ENCODE results near the gene EIF4E3. TPM values are rescaled to one million over a fixed set of nuclear protein-coding genes. Genes with fewer than 3 reads are reported as not detected.

EIF4E3 gene
- total and polyA plus RNA-seq, 2 donors (not counting 1 experiment from before 2014, with no cell fraction given), result 1.00 to 5.0 TPM

GRCh38 chr3:71628522-71628921, 96.7 kb downstream of the EIF4E3 start:
- POLR2A ChIA-PET, result no interaction called here

GRCh38 chr3:71625676-71626075, 99.5 kb downstream of the EIF4E3 start:
- Histone ChIP-seq H3K9ac (ENCODE audit: low read length) (no peak overlapping the region), H3K36me3 (replicated peaks in 1 of 2; ENCODE audit: control extremely low read depth in 1 of 2, control insufficient read depth in 1 of 2, extremely low read depth in 1 of 2, insufficient read depth in 2 of 2, low read length in 1 of 2) (no peaks in the 10 kb centered on the region), H3K4me3 (ENCODE audit: control extremely low read depth in 1 of 5, extremely low read depth in 1 of 5, insufficient read depth in 1 of 5, low read depth in 2 of 5, low read length in 4 of 5) (no peak overlapping the region), H3K9me3 (ENCODE audit: control extremely low read depth in 1 of 3, control insufficient read depth in 2 of 3, insufficient read depth in 1 of 3, low read length in 2 of 3) (no peaks in the 10 kb centered on the region), H3K27me3 (replicated peaks in 1 of 4; ENCODE audit: control extremely low read depth in 1 of 4, control insufficient read depth in 3 of 4, insufficient read depth in 4 of 4, low read length in 3 of 4) (peaks cover 0 to 2% (median 0%) of the 10 kb centered on the region in 4 experiments), H4K20me1 (ENCODE audit: control insufficient read depth, insufficient read depth, low read length, poor library complexity, severe bottlenecking) (no peaks in the 10 kb centered on the region), H3K4me2 (replicated peaks; ENCODE audit: low read depth, low read length, poor library complexity, severe bottlenecking) (no peak overlapping the region), H3K27ac (ENCODE audit: low read length in 2 of 2) (no peak overlapping the region), H3K4me1 (ENCODE audit: control insufficient read depth in 2 of 2, insufficient read depth in 2 of 2, low read length in 2 of 2) (peaks cover 8% of the 10 kb centered on the region in 2 donors), H3K79me2 (ENCODE audit: control insufficient read depth, insufficient read depth, low read length) (no peaks in the 10 kb centered on the region), H2AFZ (ENCODE audit: insufficient read depth, low read depth, low read length, poor library complexity, severe bottlenecking) (no peak overlapping the region)
- TF ChIP-seq, protein P1, sequence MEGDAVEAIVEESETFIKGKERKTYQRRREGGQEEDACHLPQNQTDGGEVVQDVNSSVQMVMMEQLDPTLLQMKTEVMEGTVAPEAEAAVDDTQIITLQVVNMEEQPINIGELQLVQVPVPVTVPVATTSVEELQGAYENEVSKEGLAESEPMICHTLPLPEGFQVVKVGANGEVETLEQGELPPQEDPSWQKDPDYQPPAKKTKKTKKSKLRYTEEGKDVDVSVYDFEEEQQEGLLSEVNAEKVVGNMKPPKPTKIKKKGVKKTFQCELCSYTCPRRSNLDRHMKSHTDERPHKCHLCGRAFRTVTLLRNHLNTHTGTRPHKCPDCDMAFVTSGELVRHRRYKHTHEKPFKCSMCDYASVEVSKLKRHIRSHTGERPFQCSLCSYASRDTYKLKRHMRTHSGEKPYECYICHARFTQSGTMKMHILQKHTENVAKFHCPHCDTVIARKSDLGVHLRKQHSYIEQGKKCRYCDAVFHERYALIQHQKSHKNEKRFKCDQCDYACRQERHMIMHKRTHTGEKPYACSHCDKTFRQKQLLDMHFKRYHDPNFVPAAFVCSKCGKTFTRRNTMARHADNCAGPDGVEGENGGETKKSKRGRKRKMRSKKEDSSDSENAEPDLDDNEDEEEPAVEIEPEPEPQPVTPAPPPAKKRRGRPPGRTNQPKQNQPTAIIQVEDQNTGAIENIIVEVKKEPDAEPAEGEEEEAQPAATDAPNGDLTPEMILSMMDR (IDR thresholded peaks at IDR 0.05), result no peak
- TF ChIP-seq EZH2 (IDR thresholded peaks at IDR 0.05; ENCODE audit: borderline replicate concordance, insufficient read depth, low read depth, low read length, poor library complexity, severe bottlenecking), result no peak
- Mint-ChIP-seq H3K9me3 (ENCODE audit: insufficient read depth) (no peaks in the 10 kb centered on the region), H3K27me3 (peaks cover 20% of the 10 kb centered on the region), H3K27ac (no peak overlapping the region), H3K4me3 (no peak overlapping the region), H3K4me1 (peaks cover 8% of the 10 kb centered on the region)
- CTCF ChIA-PET, result no interaction called here
- POLR2A ChIA-PET, result no interaction called here
- DNase-seq (no peak), ATAC-seq (ENCODE audit: low read depth) (no peak)
- intact Hi-C loops (cut with micrococcal nuclease), result no loop called here

More at GRCh38 chr3:71628522-71628921, 96.7 kb downstream of the EIF4E3 start:
- ATAC-seq (ENCODE audit: low read depth), result no peak
- TF ChIP-seq EZH2 (IDR thresholded peaks at IDR 0.05; ENCODE audit: borderline replicate concordance, insufficient read depth, low read depth, low read length, poor library complexity, severe bottlenecking), result no peak
- TF ChIP-seq, protein P1 (IDR thresholded peaks at IDR 0.05), result no peak
- Histone ChIP-seq H3K27ac (ENCODE audit: low read length in 2 of 2) (no peak overlapping the region), H3K4me1 (ENCODE audit: control insufficient read depth in 2 of 2, insufficient read depth in 2 of 2, low read length in 2 of 2) (peaks cover 8% of the 10 kb centered on the region in 2 donors), H4K20me1 (ENCODE audit: control insufficient read depth, insufficient read depth, low read length, poor library complexity, severe bottlenecking) (no peaks in the 10 kb centered on the region), H3K27me3 (replicated peaks in 1 of 4; ENCODE audit: control extremely low read depth in 1 of 4, control insufficient read depth in 3 of 4, insufficient read depth in 4 of 4, low read length in 3 of 4) (peaks cover 0 to 2% (median 0%) of the 10 kb centered on the region in 4 experiments), H2AFZ (ENCODE audit: insufficient read depth, low read depth, low read length, poor library complexity, severe bottlenecking) (no peak overlapping the region), H3K4me2 (replicated peaks; ENCODE audit: low read depth, low read length, poor library complexity, severe bottlenecking) (no peak overlapping the region), H3K4me3 (ENCODE audit: control extremely low read depth in 1 of 5, extremely low read depth in 1 of 5, insufficient read depth in 1 of 5, low read depth in 2 of 5, low read length in 4 of 5) (no peak overlapping the region), H3K9me3 (ENCODE audit: control extremely low read depth in 1 of 3, control insufficient read depth in 2 of 3, insufficient read depth in 1 of 3, low read length in 2 of 3) (no peaks in the 10 kb centered on the region), H3K79me2 (ENCODE audit: control insufficient read depth, insufficient read depth, low read length) (no peaks in the 10 kb centered on the region), H3K36me3 (replicated peaks in 1 of 2; ENCODE audit: control extremely low read depth in 1 of 2, control insufficient read depth in 1 of 2, extremely low read depth in 1 of 2, insufficient read depth in 2 of 2, low read length in 1 of 2) (no peaks in the 10 kb centered on the region), H3K9ac (ENCODE audit: low read length) (no peak overlapping the region)
- Mint-ChIP-seq H3K27ac (no peak overlapping the region), H3K27me3 (peaks cover 4% of the 10 kb centered on the region), H3K4me1 (peaks cover 8% of the 10 kb centered on the region), H3K9me3 (ENCODE audit: insufficient read depth) (no peaks in the 10 kb centered on the region), H3K4me3 (no peak overlapping the region)
- intact Hi-C loops (cut with micrococcal nuclease), result no loop called here
- no peak for DNase-seq
- CTCF ChIA-PET, result no interaction called here
- WGBS (ENCODE audit: insufficient coverage), result no CpG with 5 or more reads among the region's 6 CpGs

Other genes starting within 250 kb of the EIF4E3 start
- gene FOXP1, start 141.7 kb downstream of the EIF4E3 start, total RNA-seq, result 508 and 530 TPM in 2 replicates
- 91.1 and 133 TPM in 2 replicates for gene FOXP1, start 141.7 kb downstream of the EIF4E3 start, polyA plus RNA-seq
- gene GPR27, start 28.5 kb upstream of the EIF4E3 start, total RNA-seq, result not detected in 2 replicates
- gene GPR27, start 28.5 kb upstream of the EIF4E3 start, polyA plus RNA-seq, result 0.04 and 0.07 TPM in 2 replicates
- not detected in 2 replicates for gene PROK2, start 59.7 kb upstream of the EIF4E3 start, total RNA-seq
- 0.06 and 0.07 TPM in 2 replicates for gene PROK2, start 59.7 kb upstream of the EIF4E3 start, polyA plus RNA-seq

All from B cell (primary cell).